ENCODE results near the gene MCL1.
"Not testable (repeated sequence)": the region's sequence is repeated elsewhere in the genome, so short reads cannot be mapped to it uniquely, and the experiment has no call there.

- TF ChIP-seq CTCF (IDR thresholded peaks at IDR 0.05; ENCODE audit: low read depth, low read length); EZH2phosphoT487 (IDR thresholded peaks at IDR 0.05; ENCODE audit: low read depth): not testable (repeated sequence)
Measured at GRCh38 chr1:150605451-150605731, 26.0 kb upstream of the MCL1 start.
